SU-DHL-6 (cell line): ENCODE results near the gene FN1.
"Not testable (repeated sequence)": the region's sequence is repeated elsewhere in the genome, so short reads cannot be mapped to it uniquely, and the experiment has no call there.

Experiments used
- H2AFZ ChIP-seq: fragments of 200-600 bp; sonication (generic); 2 replicates; pipeline ENCODE4 v1.6.1; 2014; ENCODE audit warnings: low read depth, mild to moderate bottlenecking, moderate library complexity, mixed read lengths, antibody characterized with exemption, low read length; ENCODE audit not compliant: severe bottlenecking
- H3F3A ChIP-seq: fragments of 200-600 bp; shearing (Covaris generic); 2 replicates; pipeline ENCODE4 v1.6.0; 2016; ENCODE audit warnings: antibody characterized with exemption, mild to moderate bottlenecking; ENCODE audit not compliant: insufficient read depth
- H3K27ac ChIP-seq: fragments of 200-600 bp; sonication (generic); 2 replicates; pipeline ENCODE4 v1.5.1; 2016; ENCODE audit warnings: low read depth, mild to moderate bottlenecking, low read length, moderate library complexity, mixed read lengths
- H3K27me3 ChIP-seq: fragments of 200-600 bp; sonication (generic), shearing (Covaris generic); 2 replicates; pipeline ENCODE4 v1.6.0; 2014; ENCODE audit warnings: mild to moderate bottlenecking, low read length
- H3K36me3 ChIP-seq: fragments of 200-600 bp; sonication (generic); 2 replicates; pipeline ENCODE4 v1.6.1; 2014; ENCODE audit warnings: mild to moderate bottlenecking, low read length, mixed read lengths
- H3K4me2 ChIP-seq: fragments of 300-600, 200-600 bp; shearing (Covaris generic), sonication (generic); 2 replicates; pipeline ENCODE4 v1.6.0; 2014; ENCODE audit warnings: low read length, low read depth, mild to moderate bottlenecking; ENCODE audit not compliant: poor library complexity, severe bottlenecking
- H3K4me3 ChIP-seq: fragments of 200-600 bp; sonication (generic); 2 replicates; pipeline ENCODE4 v1.5.1; 2014; ENCODE audit warnings: antibody characterized with exemption, low read length, mild to moderate bottlenecking, mixed read lengths; ENCODE audit not compliant: insufficient read depth, poor library complexity, severe bottlenecking
- H3K79me2 ChIP-seq: fragments of 200-600 bp; sonication (generic); 2 replicates; pipeline ENCODE4 v1.6.1; 2014; ENCODE audit warnings: mild to moderate bottlenecking, low read length, moderate library complexity; ENCODE audit not compliant: insufficient read depth
- H3K9ac ChIP-seq: fragments of 200-600 bp; sonication (generic); 2 replicates; pipeline ENCODE4 v1.7.0; 2014; ENCODE audit warnings: mild to moderate bottlenecking, low read length
- H3K9me2 ChIP-seq: fragments of 200-600 bp; sonication (generic); replicated peaks from 2 replicates; pipeline ENCODE4 v1.6.1; 2014; ENCODE audit warnings: low read length; ENCODE audit not compliant: insufficient read depth
- H3K9me3 ChIP-seq: fragments of 200-600 bp; sonication (generic); 2 replicates; pipeline ENCODE4 v1.6.1; 2014; ENCODE audit warnings: low read length, mixed read lengths; ENCODE audit not compliant: insufficient read depth
- H4K20me1 ChIP-seq: fragments of 200-600 bp; sonication (generic); 2 replicates; pipeline ENCODE4 v1.6.1; 2014; ENCODE audit warnings: low read depth, mild to moderate bottlenecking, antibody characterized with exemption, low read length, moderate library complexity, mixed read lengths
- CTCF ChIP-seq: fragments of 200-600 bp; sonication (generic); IDR thresholded peaks from one replicate; pipeline ENCODE4 v1.5.1; 2017; ENCODE audit warnings: antibody characterized with exemption, mild to moderate bottlenecking, low read length, moderate library complexity; ENCODE audit not compliant: insufficient read depth, poor library complexity, severe bottlenecking
- EZH2phosphoT487 ChIP-seq: fragments of 200-600 bp; sonication (generic), shearing (Covaris generic); conservative IDR thresholded peaks from 2 replicates; pipeline ENCODE4 v1.6.1; 2018; ENCODE audit warnings: mild to moderate bottlenecking, antibody characterized with exemption, low read length, moderate library complexity, mixed read lengths

Gene FN1

GRCh38 chr2:215411941-215412743 lies 23.7 kb downstream of the FN1 start:
- no peaks in the 10 kb centered on the region for H3K9me3 ChIP-seq
- H2AFZ ChIP-seq = no peak overlapping the region
- H3K27ac ChIP-seq = no peak overlapping the region
- H3K36me3 ChIP-seq = no peaks in the 10 kb centered on the region
- H3K9me2 ChIP-seq = no peaks in the 10 kb centered on the region
- H3K4me3 ChIP-seq = no peak overlapping the region
- no peaks in the 10 kb centered on the region for H3K27me3 ChIP-seq
- no peaks in the 10 kb centered on the region for H3K79me2 ChIP-seq
- H4K20me1 ChIP-seq = no peaks in the 10 kb centered on the region
- TF ChIP-seq EZH2phosphoT487 = no peak
- TF ChIP-seq CTCF = no peak
- no peaks in the 10 kb centered on the region for H3F3A ChIP-seq
- no peak overlapping the region for H3K4me2 ChIP-seq
- H3K9ac ChIP-seq = no peak overlapping the region

DNA sequence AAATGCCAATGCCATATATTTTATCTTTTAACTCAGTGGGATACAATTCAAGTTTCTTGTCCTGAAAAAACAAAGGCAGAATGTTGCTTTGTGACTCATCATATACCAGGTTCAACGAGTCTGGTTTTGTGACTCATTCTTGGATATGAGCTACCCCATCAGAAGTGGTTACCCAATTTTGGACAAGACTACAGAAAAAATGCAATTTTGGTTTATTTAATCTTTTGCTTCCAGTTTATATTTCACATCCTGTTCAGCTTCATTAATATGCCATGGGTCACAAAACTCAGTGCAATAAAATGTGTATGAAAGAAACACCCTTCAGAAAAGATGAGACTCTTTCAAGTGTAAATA lies 25.0 kb downstream of the FN1 start:
- no peak overlapping the region for H3K27ac ChIP-seq
- no peaks in the 10 kb centered on the region for H4K20me1 ChIP-seq
- no peaks in the 10 kb centered on the region for H3K79me2 ChIP-seq
- no peak overlapping the region for H3K4me2 ChIP-seq
- H3F3A ChIP-seq = no peaks in the 10 kb centered on the region
- no peaks in the 10 kb centered on the region for H3K9me3 ChIP-seq
- no peaks in the 10 kb centered on the region for H3K27me3 ChIP-seq
- no peak overlapping the region for H2AFZ ChIP-seq
- H3K36me3 ChIP-seq = no peaks in the 10 kb centered on the region
- H3K4me3 ChIP-seq = no peak overlapping the region
- TF ChIP-seq CTCF (no peak), EZH2phosphoT487 (no peak)
- H3K9ac ChIP-seq = no peak overlapping the region
- no peaks in the 10 kb centered on the region for H3K9me2 ChIP-seq

- H3K9me2 ChIP-seq, H3K4me2 ChIP-seq, H3K9ac ChIP-seq, H2AFZ ChIP-seq, H3K4me3 ChIP-seq, H3K79me2 ChIP-seq, H3K9me3 ChIP-seq, H3K27me3 ChIP-seq, H3K27ac ChIP-seq, H3K36me3 ChIP-seq, H3F3A ChIP-seq, H4K20me1 ChIP-seq: not testable (repeated sequence)
Observed at GRCh38 chr2:215410181-215410931, 25.5 kb downstream of the FN1 start.
